K562 (cell line): ENCODE data around the gene HGFAC. TPM values are rescaled to one million over a fixed set of nuclear protein-coding genes. Genes with fewer than 3 reads are reported as not detected.

Experiments used
- ATAC-seq: fragments of 200-7000 bp; cut with Tn5 transposase; 3 replicates; pipeline ENCODE4 v1.9.1; 2020; ENCODE audit warnings: moderate library complexity
- BruUV-seq: library from RNA; stranded (reverse); fragments of 400-500 nt; replicated peaks from 2 replicates; lab custom pipeline; 2021; lab: Mats Ljungman, UMichigan
- CTCF ChIA-PET: fragments of 300-600 bp; formaldehyde crosslinking; extraction: SDS; loops from one replicate; lab custom pipeline; 2021; ENCODE audit warnings: low intra/inter-chr PET ratio; lab: Yijun Ruan, JAX
- POLR2A ChIA-PET: fragments of 300-600, 350-650 bp; sonication (Branson Sonifier 250); formaldehyde crosslinking; extraction: SDS; loops from one replicate; lab custom pipeline; 2021; ENCODE audit warnings: antibody characterized with exemption, inconsistent platforms; lab: Yijun Ruan, JAX
- DNase-seq, 4 experiments: peaks; one replicate each; pipeline versions ENCODE4 v3.0.0 to v3.0.0-alpha.2; 2011 to 2018; ENCODE audit warnings: low spot score in 3 of 4, mixed read lengths in 3 of 4; ENCODE audit errors: extremely low read depth in 1 of 4
- FAIRE-seq: peaks from 2 replicates; lab custom pipeline; 2011; peaks lifted over from hg19 to GRCh38; lab: Jason Lieb, UNC
- H2AFZ ChIP-seq: 2 replicates; pipeline ENCODE4 v1.6.0; 2011; ENCODE audit warnings: low read depth, low read length, control low read depth, inconsistent platforms
- H3K27ac ChIP-seq: fragments of 200-600 bp; 3 replicates; pipeline ENCODE4 v1.8.0; 2011; ENCODE audit warnings: low read depth, mild to moderate bottlenecking, control low read depth, inconsistent platforms, low read length, moderate library complexity, mixed read lengths; ENCODE audit errors: extremely low read depth
- H3K27me3 ChIP-seq, 2 experiments: fragments of 300-600 bp in 1 of 2; 2 replicates in 1 of 2; 3 replicates in 1 of 2; pipeline versions ENCODE4 v1.6.0 to v1.8.0; 2011; ENCODE audit warnings: inconsistent platforms in 2 of 2, low read length in 2 of 2, mild to moderate bottlenecking in 1 of 2, mixed read lengths in 1 of 2, moderate library complexity in 1 of 2; ENCODE audit not compliant: control insufficient read depth in 2 of 2, insufficient read depth in 2 of 2
- H3K36me3 ChIP-seq: fragments of 300-600 bp; 3 replicates; pipeline ENCODE4 v1.8.0; 2011; ENCODE audit warnings: mild to moderate bottlenecking, low read length, inconsistent platforms; ENCODE audit not compliant: control insufficient read depth, insufficient read depth
- H3K4me1 ChIP-seq, 2 experiments: fragments of 200-600 bp in 1 of 2; replicated peaks in 1 of 2; 2 replicates in 1 of 2; 3 replicates in 1 of 2; pipeline versions ENCODE4 v1.5.1 to v1.8.0; 2011; ENCODE audit warnings: inconsistent platforms in 2 of 2, low read length in 2 of 2, mild to moderate bottlenecking in 1 of 2, mixed read lengths in 1 of 2, moderate library complexity in 1 of 2; ENCODE audit not compliant: control insufficient read depth in 2 of 2, insufficient read depth in 2 of 2
- H3K4me2 ChIP-seq: 2 replicates; pipeline ENCODE4 v1.6.1; 2011; ENCODE audit warnings: low read length, control low read depth, inconsistent platforms, mixed read lengths; ENCODE audit not compliant: insufficient read depth
- H3K4me3 ChIP-seq: fragments of 200-600 bp; sonication (generic), shearing (Covaris generic); 2 replicates; pipeline ENCODE4 v1.5.1; 2016; ENCODE audit warnings: control low read depth, inconsistent platforms
- H3K79me2 ChIP-seq: fragments of 200-600 bp; 3 replicates; pipeline ENCODE4 v1.8.0; 2011; ENCODE audit warnings: low read length, inconsistent platforms; ENCODE audit not compliant: control insufficient read depth, insufficient read depth
- H3K9ac ChIP-seq, 2 experiments: 2 replicates each; pipeline versions ENCODE4 v1.6.0 to v1.6.1; 2011; ENCODE audit warnings: low read depth in 2 of 2, low read length in 2 of 2, control low read depth in 1 of 2, inconsistent platforms in 1 of 2, mild to moderate bottlenecking in 1 of 2, mixed read lengths in 1 of 2; ENCODE audit not compliant: insufficient read depth in 1 of 2
- H3K9me1 ChIP-seq: one replicate; pipeline ENCODE4 v1.6.0; 2011; ENCODE audit warnings: inconsistent platforms, mild to moderate bottlenecking, low read length, moderate library complexity; ENCODE audit not compliant: control insufficient read depth, insufficient read depth
- H3K9me3 ChIP-seq: replicated peaks from 2 replicates; pipeline ENCODE4 v1.5.1; 2011; ENCODE audit warnings: low read depth, low read length, inconsistent platforms; ENCODE audit not compliant: control insufficient read depth, insufficient read depth
- H4K20me1 ChIP-seq: replicated peaks from 2 replicates; pipeline ENCODE4 v1.6.1; 2011; ENCODE audit warnings: low read length, inconsistent platforms, mixed read lengths; ENCODE audit not compliant: control insufficient read depth, insufficient read depth
- FOXA1 ChIP-seq: fragments of 450-650 bp; IDR thresholded peaks from 2 replicates; pipeline ENCODE4 v1.6.1; 2016; ENCODE audit warnings: mild to moderate bottlenecking, borderline replicate concordance
- GATA2 ChIP-seq: sonication (generic); formaldehyde crosslinking; IDR thresholded peaks from 2 replicates; pipeline ENCODE4 v1.4.0; 2020; ENCODE audit warnings: mild to moderate bottlenecking, missing genetic modification reagents
- HLTF ChIP-seq: fragments of 450-650 bp; IDR thresholded peaks from 2 replicates; pipeline ENCODE4 v1.6.1; 2016
- PML ChIP-seq: IDR thresholded peaks from 2 replicates; pipeline ENCODE4 v1.6.1; 2012; ENCODE audit warnings: low read length, inconsistent platforms
- PTBP1 ChIP-seq: fragments of 200-400 bp; formaldehyde crosslinking; IDR thresholded peaks from 2 replicates; pipeline ENCODE4 v1.6.1; 2017; ENCODE audit warnings: low read depth, low read length
- TAF15 ChIP-seq: fragments of 200-400 bp; formaldehyde crosslinking; IDR thresholded peaks from 2 replicates; pipeline ENCODE4 v1.6.1; 2017; ENCODE audit warnings: mild to moderate bottlenecking, low read depth, low read length, moderate library complexity
- TRIM28 ChIP-seq: fragments of 450-650 bp; IDR thresholded peaks from 2 replicates; pipeline ENCODE4 v1.6.1; 2017
- U2AF1 ChIP-seq: fragments of 200-400 bp; formaldehyde crosslinking; optimal IDR thresholded peaks from 2 replicates; pipeline ENCODE3; 2017; ENCODE audit warnings: mild to moderate bottlenecking, low read depth, low read length, moderate library complexity
- ZNF224 ChIP-seq: sonication (generic); formaldehyde crosslinking; IDR thresholded peaks from 2 replicates; pipeline ENCODE4 v1.8.0; 2022; ENCODE audit warnings: mild to moderate bottlenecking, missing genetic modification reagents
- ZNF263 ChIP-seq: sonication (generic); formaldehyde crosslinking; IDR thresholded peaks from 2 replicates; pipeline ENCODE4 v1.8.0; 2022; ENCODE audit warnings: mild to moderate bottlenecking, missing genetic modification reagents, borderline replicate concordance
- WGBS: fragments of 100-300 bp; shearing (Covaris generic); methylation state at CpG from one replicate; pipeline ENCODE4 v1.1.6; 2016; ENCODE audit warnings: low coverage, mixed read lengths; ENCODE audit not compliant: insufficient coverage; ENCODE audit errors: missing lambda C conversion rate; 5-methylcytosine and 5-hydroxymethylcytosine counted together
- in situ Hi-C: fragments of 300-500 bp; cut with MboI; formaldehyde crosslinking; loops from 4 replicates; pipeline ENCODE4 v1.15.0; 2018; ENCODE audit warnings: inconsistent platforms, mixed read lengths
- intact Hi-C: fragments of 100-400 bp; cut with micrococcal nuclease; formaldehyde crosslinking; loops from 2 replicates; pipeline ENCODE4 v1.14.2; 2022
- polyA plus RNA-seq, 8 experiments: library from polyadenylated mRNA; depleted of rRNA in 4 of 8; stranded (reverse) in 5 of 8; unstranded in 3 of 8; fragments of >200 nt; fragmentation: Nextera tagmentation in 2 of 8; fragmentation: Illumina TruSeq in 1 of 8; extraction: Ambion mirVana in 2 of 8; extraction: Trizol in 1 of 8; gene quantifications; 2 replicates each; pipeline versions ENCODE4 v1.2.1 to v1.2.3, GENCODE V29; 2011 to 2014; ENCODE audit warnings: inconsistent platforms in 1 of 8, missing spikeins in 1 of 8
- total RNA-seq, 7 experiments: library from RNA; depleted of rRNA in 6 of 7; stranded (reverse); fragments of >200 nt in 6 of 7; fragmentation: Illumina TruSeq in 2 of 7; extraction: Trizol in 2 of 7; gene quantifications; 2 replicates each; pipeline versions ENCODE4 v1.2.1 to v1.2.3, GENCODE V29; 2011 to 2021; ENCODE audit warnings: low replicate concordance in 1 of 7
- TF ChIP-seq, protein P1 (sequence below): sonication (generic); formaldehyde crosslinking; IDR thresholded peaks from 2 replicates; pipeline ENCODE4 v1.8.1; 2023; ENCODE audit warnings: mild to moderate bottlenecking, missing genetic modification reagents

The HGFAC gene
- total and polyA plus RNA-seq, 9 of the 15 experiments (the other 6 are each of a cell fraction or from before 2014, with no cell fraction given), result 0.13 TPM; not detected in 8

GRCh38 chr4:3392321-3392720 is 49.4 kb upstream of the HGFAC start:
- Histone ChIP-seq H3K4me3 (no peak overlapping the region), H3K27me3 (peaks cover 31 to 46% of the 10 kb centered on the region in 2 experiments), H3K36me3 (no peaks in the 10 kb centered on the region), H3K9me1 (no peaks in the 10 kb centered on the region), H3K4me2 (no peak overlapping the region), H3K9ac (no peak overlapping the region), H3K9me3 (no peaks in the 10 kb centered on the region), H3K79me2 (no peaks in the 10 kb centered on the region), H3K27ac (no peak overlapping the region), H3K4me1 (peaks cover 0 to 6% of the 10 kb centered on the region in 2 experiments; a peak in 2 of 5 replicates), H4K20me1 (peaks cover 2% of the 10 kb centered on the region; the same call in 1 of the 2 replicates), H2AFZ (no peak overlapping the region)
- ChIA-PET POLR2A (interaction anchor here (1.0 kb wide), 1 partner anchor 26 kb away, joined by 3 read pairs; no protein-coding TSS in a partner anchor), CTCF (no interaction called here)
- FAIRE-seq (no peak), DNase-seq (no peak), ATAC-seq (no peak)
- 0% methylated on average over 4 of the region's 4 CpGs for WGBS
- no peak for TF ChIP-seq FOXA1
- TF ChIP-seq GATA2 (CRISPR knock-in tag), result no peak
- no peak for TF ChIP-seq ZNF263 (CRISPR knock-in tag)
- no peak for TF ChIP-seq TAF15
- TF ChIP-seq ZNF224, result no peak
- TF ChIP-seq TRIM28, result no peak
- TF ChIP-seq HLTF, result no peak
- TF ChIP-seq U2AF1, result no peak
- TF ChIP-seq PML, result no peak
- TF ChIP-seq, protein P1, sequence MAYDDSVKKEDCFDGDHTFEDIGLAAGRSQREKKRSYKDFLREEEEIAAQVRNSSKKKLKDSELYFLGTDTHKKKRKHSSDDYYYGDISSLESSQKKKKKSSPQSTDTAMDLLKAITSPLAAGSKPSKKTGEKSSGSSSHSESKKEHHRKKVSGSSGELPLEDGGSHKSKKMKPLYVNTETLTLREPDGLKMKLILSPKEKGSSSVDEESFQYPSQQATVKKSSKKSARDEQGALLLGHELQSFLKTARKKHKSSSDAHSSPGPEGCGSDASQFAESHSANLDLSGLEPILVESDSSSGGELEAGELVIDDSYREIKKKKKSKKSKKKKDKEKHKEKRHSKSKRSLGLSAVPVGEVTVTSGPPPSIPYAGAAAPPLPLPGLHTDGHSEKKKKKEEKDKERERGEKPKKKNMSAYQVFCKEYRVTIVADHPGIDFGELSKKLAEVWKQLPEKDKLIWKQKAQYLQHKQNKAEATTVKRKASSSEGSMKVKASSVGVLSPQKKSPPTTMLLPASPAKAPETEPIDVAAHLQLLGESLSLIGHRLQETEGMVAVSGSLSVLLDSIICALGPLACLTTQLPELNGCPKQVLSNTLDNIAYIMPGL (CRISPR knock-in tag), result no peak
- TF ChIP-seq PTBP1, result no peak
- in situ Hi-C loops (no loop called here), intact Hi-C loops (no loop called here)
- BruUV-seq, result no TSS peak
